Measurements from ENCODE around the gene COL27A1. TPM values are rescaled to one million over a fixed set of nuclear protein-coding genes. Genes with fewer than 3 reads are reported as not detected.

The COL27A1 gene
- 19.1 and 21.1 TPM in 2 replicates for total RNA-seq (2014; rRNA removed; shearing (Covaris generic))
- polyA plus RNA-seq (2015; cell fraction: cytosol; rRNA removed): 7.8 and 8.5 TPM in 2 replicates
- polyA plus RNA-seq (2015; cell fraction: nucleus; rRNA removed): 152 and 154 TPM in 2 replicates

DNA sequence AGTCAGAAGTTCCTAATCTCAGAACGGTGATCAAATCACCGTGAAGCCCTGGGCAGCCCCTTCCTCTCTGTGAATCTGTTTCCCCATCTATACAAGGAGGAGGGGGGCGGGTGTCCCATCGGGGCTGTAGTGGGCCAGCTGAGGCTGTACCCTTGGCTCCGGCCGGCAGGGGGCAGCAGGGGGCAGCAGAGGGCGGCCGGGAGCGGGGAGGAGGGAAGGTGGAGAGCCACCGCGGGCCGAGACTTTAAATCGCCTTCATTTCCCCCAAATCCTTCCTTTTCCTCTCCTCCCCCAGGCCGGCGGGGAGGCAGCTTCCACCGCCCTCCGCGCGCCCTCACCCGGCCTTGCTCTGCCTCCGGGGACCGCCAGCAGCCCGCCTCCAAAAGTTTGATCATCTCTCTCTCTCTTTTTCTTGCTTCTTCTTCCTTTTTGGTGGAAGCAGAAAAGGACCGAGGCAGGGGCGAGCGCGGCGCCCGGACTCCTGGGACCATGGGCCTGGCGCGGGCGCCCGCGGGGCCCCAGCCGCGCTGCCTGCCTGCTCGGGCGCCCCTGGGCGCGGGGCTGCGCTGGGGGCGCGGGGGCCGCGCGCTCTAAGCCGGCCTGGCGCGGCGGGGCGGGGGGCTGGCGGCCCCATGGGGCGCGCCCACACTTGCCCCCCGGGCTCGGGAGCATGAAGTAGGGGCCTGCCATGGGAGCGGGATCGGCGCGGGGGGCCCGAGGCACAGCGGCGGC lies at the start of gene COL27A1:
Gene COL27A1 (plus strand): TSS at position 275 of the 732 bp plus-strand sequence. CDS start 414 bp downstream, at position 689.
- DNase-seq (ENCODE audit: low read depth): peak; percentile 74

DNA sequence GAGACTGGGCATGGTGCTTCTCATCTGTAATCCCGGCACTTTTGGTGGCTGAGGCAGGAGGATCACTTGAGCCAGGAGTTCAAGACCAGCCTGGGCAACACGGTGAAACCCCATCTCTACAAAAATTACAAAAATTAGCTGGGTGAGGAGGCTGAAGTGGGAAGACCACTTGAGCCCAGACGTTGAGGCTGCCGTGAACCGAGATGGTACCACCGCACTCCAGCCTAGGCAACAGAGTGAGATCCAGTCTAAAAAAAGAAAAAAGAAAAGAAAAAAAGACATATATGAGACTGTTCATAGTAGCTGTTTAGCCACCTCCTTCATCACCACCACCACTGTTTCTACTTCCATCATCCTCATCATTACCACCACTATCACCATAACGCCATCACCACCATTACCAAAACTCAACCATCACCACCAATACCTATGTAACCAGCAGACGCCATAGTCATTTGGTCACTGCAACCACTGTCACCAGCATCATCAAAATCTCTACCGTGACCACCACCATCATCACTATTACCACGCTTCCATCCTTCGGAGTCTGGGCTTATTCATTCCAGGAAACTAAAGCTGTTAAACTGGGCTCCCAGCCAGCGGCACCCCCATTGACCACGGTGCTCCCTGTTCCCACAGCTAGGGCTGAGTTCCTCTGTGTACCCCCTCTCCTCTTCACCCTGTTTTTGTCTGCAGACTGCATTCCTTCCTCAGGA lies 47.9 kb upstream of the COL27A1 start:
- DNase-seq (ENCODE audit: low read depth): no peak

DNA sequence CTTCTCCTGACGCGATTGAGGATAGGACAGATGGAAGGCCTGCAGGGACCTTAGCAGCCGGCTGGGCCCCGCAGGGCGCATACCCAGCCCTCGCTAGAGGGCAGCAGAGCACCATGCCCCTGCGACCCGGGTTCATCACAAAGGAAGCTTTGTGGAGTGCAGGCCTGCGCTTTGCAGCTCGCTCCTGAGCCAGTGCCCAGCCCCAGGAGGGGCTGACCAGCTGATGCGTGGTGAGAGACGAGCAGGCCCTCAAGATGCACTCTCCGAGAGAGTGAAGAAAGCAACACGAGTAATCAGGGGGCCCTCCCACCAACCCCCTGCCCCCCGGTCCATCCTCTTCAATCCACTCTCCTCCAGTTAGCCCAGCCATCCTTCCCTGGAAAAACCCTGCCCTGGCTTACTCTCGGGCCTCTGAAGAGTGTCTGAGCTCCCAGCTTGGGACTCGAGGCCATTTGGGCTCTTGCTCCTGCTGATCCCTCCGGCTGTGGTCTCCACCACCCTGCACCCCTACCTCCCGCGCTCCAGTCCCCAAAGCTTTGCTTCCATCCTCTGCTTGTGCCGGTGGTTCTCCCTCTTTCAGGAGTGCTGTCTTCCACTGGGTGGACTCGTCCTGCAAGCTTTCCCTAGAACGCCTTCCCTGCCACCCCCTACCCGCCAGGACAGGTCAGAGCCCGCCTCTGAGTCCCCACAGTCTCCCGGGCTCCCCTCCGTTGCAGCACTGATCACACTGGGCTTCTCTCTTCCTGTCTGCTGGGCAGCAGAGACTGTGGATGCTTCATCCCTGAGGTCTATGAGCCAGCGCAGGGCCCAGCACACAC lies 47.1 kb upstream of the COL27A1 start:
- DNase-seq (ENCODE audit: low read depth): peak; percentile 80

DNA sequence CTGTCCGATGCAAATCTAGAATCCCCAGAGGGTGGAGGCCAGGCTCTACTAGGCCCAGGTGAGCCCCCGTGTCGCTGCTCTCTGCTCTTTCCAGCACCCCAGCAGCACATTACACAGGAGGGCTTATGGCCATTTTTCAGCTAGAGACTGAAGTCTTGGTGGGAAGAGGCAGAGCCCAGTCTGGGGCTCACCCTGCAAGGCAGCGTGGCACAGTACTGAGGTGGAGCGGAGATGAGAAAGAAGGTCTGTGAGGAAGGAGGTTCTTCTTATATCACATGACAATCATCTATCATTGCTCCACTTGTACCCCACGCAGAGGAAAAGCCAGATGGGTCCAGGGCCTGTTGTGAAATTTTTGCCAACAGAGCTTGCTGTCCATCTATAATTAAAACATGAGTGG lies 46.2 kb upstream of the COL27A1 start:
- DNase-seq (ENCODE audit: low read depth): no peak

DNA sequence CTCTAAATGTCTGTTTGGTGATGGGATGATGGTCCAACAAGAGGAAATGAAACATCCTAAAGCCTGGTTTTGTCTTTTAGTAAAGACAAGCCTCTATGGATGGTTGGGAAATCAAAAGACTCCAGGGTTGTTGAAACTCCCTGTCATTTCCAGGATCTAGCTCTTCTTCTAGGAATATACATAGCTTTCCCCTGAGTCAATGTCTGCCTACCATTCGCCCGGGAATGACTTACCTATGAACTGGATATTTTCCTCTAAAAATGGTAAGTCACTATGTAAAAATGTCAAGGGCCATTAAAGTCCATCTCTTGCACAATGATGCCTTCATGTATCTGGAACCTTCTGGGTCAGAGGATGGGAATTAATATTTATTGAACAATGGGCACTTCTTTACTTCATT lies 45.2 kb upstream of the COL27A1 start:
- DNase-seq (ENCODE audit: low read depth): peak; percentile 73

DNA sequence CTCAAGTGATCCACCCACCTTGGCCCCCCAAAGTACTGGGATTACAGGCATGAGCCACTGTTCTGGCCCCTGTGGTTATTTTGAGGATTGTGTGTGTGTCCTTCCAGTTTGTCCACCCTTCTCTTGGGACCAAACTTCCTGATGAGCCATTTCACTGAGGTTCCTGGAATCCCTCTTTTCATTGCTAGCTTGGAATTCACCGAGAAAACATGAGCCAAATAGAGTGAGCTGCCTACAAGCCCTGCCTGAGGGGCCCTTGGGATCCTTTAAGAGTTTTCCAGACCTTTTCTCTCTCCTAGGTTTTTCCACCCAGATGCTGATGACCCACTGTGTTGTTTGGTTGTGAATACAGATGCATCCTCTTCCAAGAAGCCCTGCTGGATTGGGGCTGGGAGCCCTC lies 43.0 kb upstream of the COL27A1 start:
- no peak for DNase-seq (ENCODE audit: low read depth)

DNA sequence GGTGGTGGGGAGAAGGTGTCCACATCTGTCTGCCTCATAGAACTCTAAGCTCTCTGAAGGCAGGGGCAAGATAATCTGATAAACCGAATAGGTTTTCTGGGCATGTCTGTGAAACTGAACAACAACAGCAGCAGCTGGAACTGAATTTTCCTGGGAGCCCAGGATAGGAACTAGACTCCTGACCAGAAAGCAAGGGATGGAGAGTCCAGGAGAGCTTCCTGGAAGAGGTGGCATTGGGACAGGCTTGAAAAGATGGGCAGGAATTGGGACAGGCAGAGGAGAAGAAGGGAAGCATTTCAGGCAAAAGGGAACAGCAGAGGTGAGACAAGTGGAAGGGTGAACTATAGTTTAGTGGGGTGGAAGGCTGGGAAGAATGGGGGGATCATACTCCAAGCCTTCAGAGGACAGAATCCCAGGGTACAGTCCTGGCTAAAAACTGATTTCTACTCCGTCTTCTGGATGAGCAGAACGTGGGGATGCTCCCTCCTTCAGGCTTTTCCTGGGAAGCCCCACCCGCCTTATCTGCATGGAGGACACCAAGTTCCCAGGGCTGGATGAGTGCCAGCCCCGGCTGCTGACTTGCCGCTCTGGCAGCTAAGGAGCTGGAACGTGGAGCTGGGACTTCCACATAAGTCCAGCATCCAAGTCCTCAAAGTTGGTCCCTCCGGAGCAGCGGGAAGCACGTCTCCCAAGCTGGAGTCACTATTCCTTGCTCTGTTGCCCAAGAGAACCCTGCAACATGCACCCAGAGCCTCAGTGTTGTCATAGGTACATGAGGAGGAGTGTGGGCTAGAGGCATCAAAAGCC lies 42.4 kb upstream of the COL27A1 start:
- DNase-seq (ENCODE audit: low read depth): peak; percentile 20

DNA sequence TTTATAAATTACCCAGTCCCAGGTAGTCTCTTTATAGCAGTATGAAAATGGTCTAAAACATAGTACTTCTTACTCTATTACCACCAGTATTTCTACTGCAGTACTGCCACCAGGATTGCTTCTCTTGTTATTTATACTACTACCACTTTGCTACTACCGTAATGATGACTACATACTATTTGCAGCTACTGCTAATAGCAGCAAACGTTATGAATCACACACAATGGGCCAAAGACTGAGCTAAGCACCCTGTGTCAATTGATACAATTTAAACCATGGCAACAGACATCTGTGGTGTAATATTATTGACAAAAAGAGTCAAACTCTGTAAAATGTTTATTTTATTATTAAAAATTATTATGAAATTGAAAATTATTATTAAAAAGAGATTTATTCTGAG lies 41.0 kb upstream of the COL27A1 start:
- no peak for DNase-seq (ENCODE audit: low read depth)

DNA sequence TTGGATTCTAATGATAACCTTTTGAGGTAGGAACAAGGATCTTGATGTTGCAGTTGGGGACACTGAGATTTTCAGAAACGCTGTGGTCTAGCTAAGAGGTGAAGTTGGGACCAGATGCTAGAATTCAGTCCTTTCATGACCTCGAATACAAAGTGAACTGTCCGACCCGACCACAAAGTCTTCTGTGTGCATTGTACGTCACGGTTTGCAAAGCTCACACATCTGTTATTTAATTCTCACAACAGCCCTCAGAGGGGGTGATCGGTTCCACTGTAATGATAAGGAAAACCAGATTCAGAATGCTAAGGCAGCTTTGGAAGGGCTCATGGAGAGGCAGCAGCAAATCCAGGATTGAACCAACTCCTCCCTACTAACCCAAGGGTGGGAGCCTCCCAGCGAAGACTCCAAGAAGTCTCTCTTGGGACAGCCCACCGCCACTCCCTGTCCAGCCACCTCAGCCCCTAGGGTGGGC lies 39.6 kb upstream of the COL27A1 start:
- no peak for DNase-seq (ENCODE audit: low read depth)

DNA sequence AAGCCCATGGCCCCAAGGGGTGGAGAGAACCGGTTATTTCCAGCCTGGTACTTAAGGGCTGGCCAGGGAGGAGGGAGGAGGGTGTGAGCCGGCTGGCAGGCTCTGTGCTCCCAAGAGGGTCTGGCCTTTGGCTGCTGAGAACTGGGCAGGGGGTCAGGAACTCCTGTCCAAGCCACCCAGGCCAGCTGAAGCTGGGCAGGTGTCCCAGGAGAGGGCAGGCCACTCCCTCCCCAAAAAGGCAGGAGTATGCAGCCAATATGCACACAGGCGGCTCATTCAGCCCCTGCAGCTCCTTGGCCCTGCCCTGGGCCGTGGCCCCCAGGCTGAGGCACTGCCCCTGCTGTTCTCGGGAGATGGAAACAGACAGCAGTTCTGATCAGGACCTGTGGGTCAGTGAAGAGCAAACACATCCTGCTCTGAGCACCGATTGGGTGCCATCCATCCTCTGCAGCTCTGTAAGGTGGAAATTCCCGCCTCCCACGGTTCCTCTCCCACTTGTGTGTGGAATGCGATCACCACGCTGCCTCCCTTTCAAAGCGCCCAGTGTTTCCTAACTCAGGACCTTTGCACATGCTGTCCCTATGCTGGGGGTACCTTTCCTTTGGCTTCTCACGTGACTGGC lies 39.1 kb upstream of the COL27A1 start:
- DNase-seq (ENCODE audit: low read depth): no peak

DNA sequence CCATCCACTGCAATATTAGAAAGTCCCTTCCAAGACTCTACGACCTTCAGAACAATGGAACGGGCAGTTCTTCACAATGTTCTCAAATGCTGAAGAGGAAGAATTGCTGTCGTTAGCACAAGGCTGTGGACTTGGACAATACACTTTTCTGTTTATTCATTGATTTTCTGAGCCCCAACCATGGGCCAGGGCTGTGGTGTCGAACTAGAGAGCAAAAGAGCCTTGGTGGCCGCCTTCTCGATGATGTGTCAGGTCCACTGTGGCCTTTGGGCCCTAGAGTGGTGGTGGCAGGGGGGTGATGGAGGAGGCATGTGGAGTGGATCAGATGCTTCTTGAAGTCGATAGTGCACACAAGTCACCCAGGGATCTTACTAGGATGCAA lies 37.7 kb upstream of the COL27A1 start:
- DNase-seq (ENCODE audit: low read depth): no peak

DNA sequence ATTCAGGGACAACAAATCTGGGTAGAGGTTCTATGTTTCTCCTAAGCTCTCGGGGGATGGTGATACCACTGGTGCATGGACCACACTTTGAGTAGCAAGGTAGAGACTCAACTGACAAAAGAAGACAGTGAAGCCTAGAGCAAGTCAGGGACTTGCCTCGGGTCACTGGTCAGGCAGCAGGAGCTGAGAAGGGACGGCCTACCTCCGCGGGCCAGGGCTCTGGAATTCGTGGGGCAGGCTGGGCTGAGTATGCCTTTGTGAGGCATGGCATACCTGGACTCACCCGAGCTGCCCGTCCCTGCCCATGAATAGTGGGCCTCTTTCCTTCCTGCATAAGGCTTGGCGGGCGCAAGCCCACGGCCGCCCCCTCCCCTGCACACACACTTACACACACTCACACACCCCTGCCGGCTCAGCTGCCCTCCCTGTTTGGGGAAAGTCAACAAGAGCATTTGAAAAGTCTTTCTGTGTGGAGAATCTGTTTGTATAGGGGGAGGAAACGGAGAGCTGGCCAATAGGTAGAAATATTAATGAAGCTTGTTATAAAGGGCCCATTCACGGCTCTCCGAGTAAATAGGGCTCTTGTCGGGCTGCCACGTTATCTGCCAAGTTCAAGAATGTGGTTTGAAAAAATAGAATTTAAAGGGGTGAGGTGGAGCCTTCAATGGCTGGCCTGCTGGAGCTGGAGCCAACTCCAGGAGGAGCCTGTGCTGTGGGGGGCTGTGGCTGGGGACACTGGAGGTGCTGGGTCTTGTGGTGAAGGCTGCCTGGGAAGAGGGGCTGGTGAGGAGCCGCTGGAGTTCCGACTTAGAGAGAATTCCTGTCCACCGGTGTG lies 37.1 kb upstream of the COL27A1 start:
- no peak for DNase-seq (ENCODE audit: low read depth)

DNA sequence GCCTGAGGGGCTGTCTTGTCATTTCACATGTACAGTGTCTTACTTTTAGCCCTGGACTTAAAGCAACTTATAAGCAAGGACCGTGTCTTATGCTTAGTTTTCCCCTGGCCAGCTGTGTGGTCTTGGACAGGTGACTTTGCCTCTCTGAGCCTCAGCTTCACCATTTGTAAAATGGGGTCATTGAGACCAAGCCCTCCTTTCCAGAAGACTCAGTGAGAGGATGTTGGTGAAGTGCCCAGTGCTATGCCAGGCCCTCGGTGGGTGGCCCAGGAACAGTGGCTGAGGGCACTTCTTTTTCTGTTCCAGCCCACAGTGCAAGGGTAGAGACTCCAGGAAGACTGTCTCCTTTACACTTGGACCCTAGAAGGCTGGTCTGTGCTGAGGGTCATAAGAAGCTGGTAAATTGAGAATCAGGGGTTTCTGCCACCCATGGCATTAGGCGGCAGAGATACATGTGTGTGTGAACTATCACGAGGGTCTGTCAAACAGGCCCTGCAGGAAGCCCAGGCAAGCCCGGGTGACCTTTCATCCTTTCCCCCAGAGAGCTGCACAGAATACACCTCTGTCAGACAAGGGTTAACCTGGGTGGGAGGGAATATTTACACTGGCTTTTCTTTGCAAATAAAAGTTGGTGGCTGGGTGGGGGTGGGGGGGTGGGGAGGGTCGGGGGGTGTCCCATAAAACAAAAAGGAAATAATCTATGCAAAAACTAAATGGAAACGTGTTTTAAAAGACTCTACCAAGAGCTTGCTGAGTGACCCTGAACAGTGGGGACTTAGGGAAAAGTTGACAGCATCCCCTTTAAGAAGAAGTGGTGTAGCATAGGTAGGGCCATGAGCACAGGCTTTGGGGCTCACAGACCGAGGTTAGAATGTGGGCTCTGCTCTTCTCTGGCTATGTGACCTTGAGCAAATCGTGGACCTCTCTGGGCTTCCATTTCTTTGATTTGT lies 35.8 kb upstream of the COL27A1 start:
- no peak for DNase-seq (ENCODE audit: low read depth)

DNA sequence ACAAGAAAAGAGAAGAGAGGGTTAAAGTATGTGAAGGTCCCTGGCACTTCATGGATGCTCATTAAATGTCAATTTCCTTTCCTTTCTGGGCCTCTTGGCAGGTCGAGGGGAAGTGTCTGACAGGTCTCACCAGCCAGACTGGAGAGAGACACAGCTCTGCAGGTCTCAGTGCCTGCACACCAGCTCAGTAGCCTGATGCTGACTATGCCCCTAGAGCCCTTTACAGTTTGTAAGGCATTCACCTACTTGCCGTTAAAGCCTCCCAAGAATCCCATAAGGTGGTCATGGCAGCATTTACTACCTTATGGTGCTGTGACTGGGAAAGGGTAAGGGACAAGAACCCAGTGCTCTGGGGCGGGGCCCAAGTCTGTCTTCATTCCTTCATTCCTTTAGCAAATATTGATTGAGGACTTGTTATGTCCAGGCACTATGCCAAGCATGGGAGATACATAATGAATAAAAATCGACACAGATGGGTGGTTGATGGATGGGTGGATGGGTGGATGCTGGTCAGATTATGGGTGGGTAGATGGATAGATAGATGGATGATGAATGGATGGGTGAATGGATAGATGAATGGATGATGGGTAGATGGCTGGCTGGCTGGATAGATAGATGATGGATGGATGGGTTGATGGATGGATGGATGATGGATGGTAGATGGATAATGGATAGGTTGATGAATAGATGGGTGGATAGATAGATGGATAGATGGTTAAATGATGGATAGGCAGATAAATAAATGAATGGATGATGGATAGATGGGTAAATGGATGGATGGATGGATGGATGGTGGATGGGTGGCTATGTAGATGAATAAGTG lies 34.9 kb upstream of the COL27A1 start:
- DNase-seq (ENCODE audit: low read depth): no peak

DNA sequence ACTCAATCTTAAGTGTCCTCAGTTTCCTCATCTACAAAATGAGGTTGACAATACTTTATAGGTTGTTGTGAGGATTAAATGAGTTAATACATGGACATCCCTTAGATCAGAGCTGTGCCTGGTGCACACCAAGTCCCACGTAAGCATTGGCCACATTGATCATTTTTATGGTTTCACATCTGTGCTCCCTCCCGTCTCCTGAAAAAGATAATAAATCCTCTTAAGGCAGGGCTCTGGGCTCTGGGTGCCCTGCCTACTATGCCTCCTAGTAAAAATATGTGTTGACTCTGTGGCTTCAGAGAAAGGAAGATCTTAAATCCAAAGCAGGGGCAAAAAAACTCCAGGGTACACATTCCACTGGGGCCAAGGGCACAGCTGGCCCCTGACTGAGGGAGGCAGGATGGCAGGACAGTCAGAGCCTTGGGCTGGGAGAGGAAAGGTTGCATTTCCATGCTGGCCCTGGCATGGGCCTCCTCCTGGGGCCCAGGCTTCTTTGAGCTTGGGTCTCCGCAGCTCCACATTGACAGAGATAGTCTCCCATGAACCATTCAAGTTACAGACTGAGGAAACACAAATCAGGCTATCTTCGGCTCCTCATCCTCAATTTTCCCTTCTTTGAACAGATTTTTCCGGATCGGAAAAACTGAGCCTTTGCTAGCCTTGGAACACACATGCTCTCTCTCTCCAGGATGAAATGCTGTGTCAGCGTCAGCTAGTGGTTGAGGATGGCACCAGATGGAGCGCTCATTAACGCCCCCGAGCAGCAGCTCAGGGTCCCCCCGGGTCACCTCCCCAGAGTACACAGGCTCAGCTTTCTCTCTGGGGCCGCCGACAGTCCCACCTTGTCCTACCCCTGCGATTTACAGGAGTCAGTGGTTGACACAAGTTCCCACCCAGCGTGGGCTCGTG lies 33.9 kb upstream of the COL27A1 start:
- no peak for DNase-seq (ENCODE audit: low read depth)
